H9 (cell line): ENCODE results near the gene FGFBP2. TPM values are rescaled to one million over a fixed set of nuclear protein-coding genes. Genes with fewer than 3 reads are reported as not detected.

Experiments used
- DNase-seq: peaks from one replicate; pipeline ENCODE4 v3.0.0-alpha.2; 2017
- H2AFZ ChIP-seq: one replicate; pipeline ENCODE4 v1.6.1; 2013; ENCODE audit warnings: mild to moderate bottlenecking, low read length, control low read depth, moderate library complexity
- H2AK5ac ChIP-seq: 2 replicates; pipeline ENCODE4 v1.6.1; 2013; ENCODE audit warnings: low read length, control low read depth, mixed read lengths; ENCODE audit not compliant: insufficient read length
- H2BK120ac ChIP-seq: one replicate; pipeline ENCODE4 v1.6.1; 2013; ENCODE audit warnings: low read depth, mild to moderate bottlenecking, low read length, control low read depth, inconsistent platforms; ENCODE audit not compliant: poor library complexity, severe bottlenecking
- H2BK12ac ChIP-seq: 2 replicates; pipeline ENCODE4 v1.6.1; 2013; ENCODE audit warnings: low read length, control low read depth, mixed read lengths, low read depth; ENCODE audit not compliant: insufficient read length
- H2BK15ac ChIP-seq: 2 replicates; pipeline ENCODE4 v1.6.1; 2013; ENCODE audit warnings: low read depth, low read length, control low read depth
- H2BK20ac ChIP-seq: one replicate; pipeline ENCODE4 v1.6.1; 2013; ENCODE audit warnings: low read depth, mild to moderate bottlenecking, low read length, control low read depth, inconsistent platforms; ENCODE audit not compliant: poor library complexity, severe bottlenecking
- H2BK5ac ChIP-seq: 2 replicates; pipeline ENCODE4 v1.6.1; 2013; ENCODE audit warnings: low read length, control low read depth, mixed read lengths; ENCODE audit not compliant: insufficient read length
- H3K14ac ChIP-seq: 2 replicates; pipeline ENCODE4 v1.6.1; 2013; ENCODE audit warnings: low read length, control low read depth; ENCODE audit not compliant: insufficient read depth
- H3K18ac ChIP-seq: 2 replicates; pipeline ENCODE4 v1.6.1; 2013; ENCODE audit warnings: low read depth, mild to moderate bottlenecking, mixed read lengths, low read length, control low read depth; ENCODE audit not compliant: insufficient read length
- H3K23ac ChIP-seq: 2 replicates; pipeline ENCODE4 v1.6.1; 2013; ENCODE audit warnings: low read length, control low read depth, mixed read lengths, low read depth; ENCODE audit not compliant: insufficient read length
- H3K23me2 ChIP-seq: 2 replicates; pipeline ENCODE4 v1.6.1; 2013; ENCODE audit warnings: low read depth, mild to moderate bottlenecking, mixed read lengths, low read length, control low read depth; ENCODE audit not compliant: insufficient read length, poor library complexity, severe bottlenecking
- H3K27ac ChIP-seq: 2 replicates; pipeline ENCODE4 v1.5.1; 2013; ENCODE audit warnings: low read length, control low read depth, mixed read lengths, low read depth; ENCODE audit not compliant: insufficient read length
- H3K27me3 ChIP-seq: 2 replicates; pipeline ENCODE4 v1.6.1; 2013; ENCODE audit warnings: low read length, control low read depth, inconsistent platforms; ENCODE audit not compliant: insufficient read depth
- H3K4ac ChIP-seq: 2 replicates; pipeline ENCODE4 v1.6.1; 2013; ENCODE audit warnings: low read depth, mild to moderate bottlenecking, control low read depth, inconsistent platforms, low read length, moderate library complexity
- H3K4me1 ChIP-seq: 2 replicates; pipeline ENCODE4 v1.6.1; 2013; ENCODE audit warnings: low read length, control low read depth, inconsistent platforms; ENCODE audit not compliant: insufficient read depth
- H3K4me2 ChIP-seq: 2 replicates; pipeline ENCODE4 v1.6.1; 2013; ENCODE audit warnings: low read length, control low read depth, mixed read lengths; ENCODE audit not compliant: insufficient read length, insufficient read depth
- H3K56ac ChIP-seq: 2 replicates; pipeline ENCODE4 v1.6.1; 2013; ENCODE audit warnings: low read depth, mild to moderate bottlenecking, mixed read lengths, low read length, control low read depth; ENCODE audit not compliant: insufficient read length
- H3K79me1 ChIP-seq: 2 replicates; pipeline ENCODE4 v1.6.1; 2013; ENCODE audit warnings: low read depth, mild to moderate bottlenecking, moderate library complexity, low read length, control low read depth, inconsistent platforms; ENCODE audit not compliant: insufficient read depth, poor library complexity, severe bottlenecking
- H3K79me2 ChIP-seq: 2 replicates; pipeline ENCODE4 v1.6.1; 2013; ENCODE audit warnings: low read length, control low read depth, inconsistent platforms; ENCODE audit not compliant: insufficient read depth
- H3K9ac ChIP-seq: 2 replicates; pipeline ENCODE4 v1.6.1; 2013; ENCODE audit warnings: low read length, control low read depth, mixed read lengths; ENCODE audit not compliant: insufficient read length; ENCODE audit errors: extremely low read depth
- H3K9me3 ChIP-seq: one replicate; pipeline ENCODE4 v1.6.1; 2013; ENCODE audit warnings: low read depth, low read length, inconsistent platforms; ENCODE audit not compliant: control insufficient read depth
- H3T11ph ChIP-seq: one replicate; pipeline ENCODE4 v1.6.1; 2013; ENCODE audit warnings: mild to moderate bottlenecking, low read length, control low read depth, inconsistent platforms
- H4K20me1 ChIP-seq: one replicate; pipeline ENCODE4 v1.6.1; 2013; ENCODE audit not compliant: control insufficient read depth, insufficient read length, insufficient read depth
- H4K5ac ChIP-seq: 2 replicates; pipeline ENCODE4 v1.6.1; 2013; ENCODE audit warnings: low read depth, mild to moderate bottlenecking, mixed read lengths, low read length, control low read depth; ENCODE audit not compliant: insufficient read length
- H4K8ac ChIP-seq: replicated peaks from 2 replicates; pipeline ENCODE4 v1.6.1; 2013; ENCODE audit warnings: low read length, control low read depth, mixed read lengths, low read depth; ENCODE audit not compliant: insufficient read length
- H4K91ac ChIP-seq: 2 replicates; pipeline ENCODE4 v1.6.1; 2013; ENCODE audit warnings: low read depth, mild to moderate bottlenecking, moderate library complexity, mixed read lengths, low read length, control low read depth; ENCODE audit not compliant: insufficient read length
- H3K27ac Mint-ChIP-seq, 3 experiments: 2 replicates in 2 of 3; 3 replicates in 1 of 3; pipeline ENCODE4 v1.8.0; 2020 to 2021; ENCODE audit warnings: mixed read lengths in 3 of 3, mild to moderate bottlenecking in 1 of 3, moderate library complexity in 1 of 3
- H3K27me3 Mint-ChIP-seq: 2 replicates; pipeline ENCODE4 v1.8.0; 2021; ENCODE audit warnings: low read depth, mild to moderate bottlenecking, moderate library complexity, mixed read lengths
- H3K36me3 Mint-ChIP-seq, 3 experiments: 2 replicates in 2 of 3; 3 replicates in 1 of 3; pipeline ENCODE4 v1.8.0; 2020 to 2021; ENCODE audit warnings: low read depth in 3 of 3, mixed read lengths in 3 of 3; ENCODE audit not compliant: insufficient read depth in 1 of 3
- H3K4me1 Mint-ChIP-seq, 2 experiments: 2 replicates each; pipeline ENCODE4 v1.8.0; 2020; ENCODE audit warnings: mixed read lengths in 2 of 2
- H3K4me3 Mint-ChIP-seq, 2 experiments: 2 replicates in 1 of 2; 3 replicates in 1 of 2; pipeline ENCODE4 v1.8.0; 2020 to 2021; ENCODE audit warnings: mild to moderate bottlenecking in 2 of 2, mixed read lengths in 2 of 2, moderate library complexity in 1 of 2
- H3K9me3 Mint-ChIP-seq, 2 experiments: 2 replicates in 1 of 2; 3 replicates in 1 of 2; pipeline ENCODE4 v1.8.0; 2020; ENCODE audit warnings: mild to moderate bottlenecking in 2 of 2, mixed read lengths in 2 of 2, moderate library complexity in 1 of 2
- CTCF ChIP-seq: fragments of 200-600 bp; sonication (generic); conservative IDR thresholded peaks from 3 replicates; pipeline ENCODE4 v1.8.0; 2021; ENCODE audit warnings: antibody characterized with exemption, mild to moderate bottlenecking
- WGBS: extraction: QIAGEN DNeasy Blood & Tissue Kit; methylation state at CpG from one replicate; pipeline ENCODE4 v1.1.7; 2013; ENCODE audit warnings: missing lambda C conversion rate, low lambda C conversion rate, mixed read lengths; ENCODE audit not compliant: insufficient read length; ENCODE audit errors: extremely low coverage; 5-methylcytosine and 5-hydroxymethylcytosine counted together
- total RNA-seq: library from RNA; stranded (reverse); gene quantifications from 2 replicates; pipeline ENCODE4 v1.2.1, GENCODE V29; 2021

The FGFBP2 gene
- total RNA-seq, 1 experiment from 2014 or later, result not detected

- no peak overlapping the region for H2AK5ac ChIP-seq
- no peak overlapping the region for H3T11ph ChIP-seq
- no peak overlapping the region for H2BK12ac ChIP-seq
- no peak overlapping the region for H3K56ac ChIP-seq
- no CpG with 5 or more reads among the region's 5 CpGs for WGBS
- no peak overlapping the region for H2BK20ac ChIP-seq
- H4K91ac ChIP-seq, result no peak overlapping the region
- no peak overlapping the region for H2BK5ac ChIP-seq
- no peaks in the 10 kb centered on the region for H3K4me1 ChIP-seq
- no peaks in the 10 kb centered on the region for H3K23me2 ChIP-seq
- no peak overlapping the region for H3K27ac ChIP-seq
- H3K4me3 Mint-ChIP-seq, result no peak overlapping the region
- H3K9me3 ChIP-seq, result no peaks in the 10 kb centered on the region
- H3K4me2 ChIP-seq, result no peak overlapping the region
- H3K36me3 Mint-ChIP-seq, result no peaks in the 10 kb centered on the region
- H3K79me1 ChIP-seq, result no peaks in the 10 kb centered on the region
- peaks cover 1% of the 10 kb centered on the region for H3K27me3 Mint-ChIP-seq
- no peaks in the 10 kb centered on the region for H3K27me3 ChIP-seq
- H3K79me2 ChIP-seq, result no peaks in the 10 kb centered on the region
- H3K4me1 Mint-ChIP-seq, result no peaks in the 10 kb centered on the region
- no peaks in the 10 kb centered on the region; a peak in 1 of 5 replicates for H3K9me3 Mint-ChIP-seq
- H3K14ac ChIP-seq, result no peak overlapping the region
- no peak overlapping the region for H2BK120ac ChIP-seq
- H4K5ac ChIP-seq, result no peak overlapping the region
- peak overlapping the region in 1 of 3 experiments; percentile 44; a peak in 1 of 7 replicates for H3K27ac Mint-ChIP-seq
- H3K4ac ChIP-seq, result no peak overlapping the region
- H3K23ac ChIP-seq, result no peak overlapping the region
- H4K20me1 ChIP-seq, result no peaks in the 10 kb centered on the region
- H2AFZ ChIP-seq, result no peak overlapping the region
- DNase-seq, result no peak
- no peak for TF ChIP-seq CTCF
- no peak overlapping the region for H2BK15ac ChIP-seq
- no peak overlapping the region for H3K18ac ChIP-seq
- no peak overlapping the region for H4K8ac ChIP-seq
- no peak overlapping the region for H3K9ac ChIP-seq
Measured at GRCh38 chr4:15928883-15929282, 34.1 kb downstream of the FGFBP2 start.
